ENCODE results near the gene ZNF695.

DNA sequence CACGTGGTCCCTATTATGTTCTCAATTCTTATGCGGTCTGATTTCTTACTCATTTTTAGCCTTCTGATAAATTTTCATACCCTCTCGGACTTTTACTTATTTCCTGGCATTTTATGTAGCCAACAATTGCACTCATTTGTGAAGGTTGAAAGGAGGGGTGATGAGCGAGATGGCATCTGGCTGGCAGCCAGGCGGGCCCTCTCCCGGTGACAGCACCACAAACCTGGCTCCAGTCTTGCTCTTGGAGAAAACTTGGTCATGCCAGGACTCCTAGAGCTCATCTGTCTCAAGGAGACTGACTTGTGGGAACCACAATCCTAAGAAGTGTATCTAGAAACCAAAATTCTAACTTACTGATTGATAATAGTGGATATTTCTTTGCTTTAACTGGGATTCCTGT lies 61.5 kb downstream of the ZNF695 start:
- TF ChIP-seq POLR2AphosphoS5 (IDR thresholded peaks at IDR 0.05; ENCODE audit: low read depth, low read length) (no peak), POLR2A (IDR thresholded peaks at IDR 0.05; ENCODE audit: low read depth, low read length) (no peak), TAF1 (IDR thresholded peaks at IDR 0.05; ENCODE audit: low read depth, low read length) (no peak), SPI1 (IDR thresholded peaks at IDR 0.05; ENCODE audit: low read depth, low read length) (no peak), PAX5 (IDR thresholded peaks at IDR 0.05; ENCODE audit: insufficient read depth, low read length, severe bottlenecking) (no peak)

Data from GM12891 (cell line).